Central memory CD8-positive, alpha-beta T cell (primary cell): ENCODE measurements around the gene MAGOH.
"Not testable (repeated sequence)": the region's sequence is repeated elsewhere in the genome, so short reads cannot be mapped to it uniquely, and the experiment has no call there.

ENCODE experiments used
- ATAC-seq: fragments of 150-1000 bp; cut with Tn5 transposase; replicated peaks from 2 replicates; pipeline ENCODE4 v1.10.0; 2022; ENCODE audit warnings: mild to moderate bottlenecking, moderate FRiP score, moderate number of reproducible peaks; ENCODE audit not compliant: poor library complexity, severe bottlenecking; ENCODE audit errors: extremely low read depth
- DNase-seq, 2 donors: peaks; one replicate each; pipeline ENCODE4 v3.0.0; 2021; ENCODE audit warnings: low spot score in 2 of 2
- H3K27ac Mint-ChIP-seq: one replicate; pipeline ENCODE4 v1.8.0; 2022; ENCODE audit warnings: low read depth, mild to moderate bottlenecking, moderate library complexity, mixed read lengths
- H3K27me3 Mint-ChIP-seq: one replicate; pipeline ENCODE4 v1.8.0; 2022; ENCODE audit warnings: mixed read lengths
- H3K36me3 Mint-ChIP-seq: one replicate; pipeline ENCODE4 v1.8.0; 2022; ENCODE audit warnings: mild to moderate bottlenecking, moderate library complexity, mixed read lengths; ENCODE audit not compliant: insufficient read depth
- H3K4me1 Mint-ChIP-seq: one replicate; pipeline ENCODE4 v1.8.0; 2022; ENCODE audit warnings: mixed read lengths
- H3K4me3 Mint-ChIP-seq: one replicate; pipeline ENCODE4 v1.8.0; 2022; ENCODE audit warnings: mild to moderate bottlenecking, moderate library complexity, mixed read lengths
- H3K9me3 Mint-ChIP-seq: one replicate; pipeline ENCODE4 v1.8.0; 2022; ENCODE audit warnings: mixed read lengths

The MAGOH gene

GRCh38 chr1:53238197-53239155 lies at the start of gene MAGOH:
MAGOH (minus strand) TSS chr1:53238518; CDS start chr1:53238448, 70 bp downstream.
- Mint-ChIP-seq H3K36me3 (peaks cover 29% of the 10 kb centered on the region), H3K4me1 (peaks cover 29% of the 10 kb centered on the region), H3K9me3 (no peaks in the 10 kb centered on the region), H3K27ac (peak within 1 kb of the TSS; percentile 98), H3K27me3 (no peaks in the 10 kb centered on the region), H3K4me3 (peak within 1 kb of the TSS; percentile 100)
- DNase-seq, result peak; percentile 92 to 94
- peak; percentile 98 for ATAC-seq

- Mint-ChIP-seq H3K27me3 (no peaks in the 10 kb centered on the region), H3K4me1 (peaks cover 12% of the 10 kb centered on the region), H3K27ac (peak overlapping the region; percentile 60), H3K4me3 (no peak overlapping the region), H3K36me3 (peaks cover 6% of the 10 kb centered on the region), H3K9me3 (no peaks in the 10 kb centered on the region)
- DNase-seq, result no peak
- ATAC-seq, result no peak
Observed at GRCh38 chr1:53286955-53287354, 48.6 kb upstream of the MAGOH start.

- Mint-ChIP-seq H3K9me3 (no peaks in the 10 kb centered on the region), H3K4me1 (peaks cover 12% of the 10 kb centered on the region), H3K4me3 (no peak overlapping the region), H3K36me3 (peaks cover 4% of the 10 kb centered on the region), H3K27ac (peak overlapping the region; percentile 60), H3K27me3 (no peaks in the 10 kb centered on the region)
- no peak for DNase-seq
- no peak for ATAC-seq
Observed at GRCh38 chr1:53285969-53286760, 47.8 kb upstream of the MAGOH start.

GRCh38 chr1:53285546-53285945 lies 47.2 kb upstream of the MAGOH start:
- Mint-ChIP-seq H3K4me3 (no peak overlapping the region), H3K27me3 (no peaks in the 10 kb centered on the region), H3K9me3 (no peaks in the 10 kb centered on the region), H3K36me3 (peaks cover 4% of the 10 kb centered on the region), H3K27ac (no peak overlapping the region), H3K4me1 (peaks cover 12% of the 10 kb centered on the region)
- ATAC-seq (no peak), DNase-seq (no peak)

GRCh38 chr1:53284224-53285020 lies 46.1 kb upstream of the MAGOH start:
- no peak overlapping the region for H3K27ac Mint-ChIP-seq
- no peaks in the 10 kb centered on the region for H3K9me3 Mint-ChIP-seq
- peaks cover 2% of the 10 kb centered on the region for H3K36me3 Mint-ChIP-seq
- H3K4me3 Mint-ChIP-seq, result no peak overlapping the region
- H3K4me1 Mint-ChIP-seq, result peaks cover 12% of the 10 kb centered on the region
- DNase-seq (no peak), ATAC-seq (no peak)
- no peaks in the 10 kb centered on the region for H3K27me3 Mint-ChIP-seq

- H3K27ac Mint-ChIP-seq, H3K9me3 Mint-ChIP-seq: not testable (repeated sequence)
- peaks cover 14% of the 10 kb centered on the region for H3K4me1 Mint-ChIP-seq
Observed at GRCh38 chr1:53283156-53283555, 44.8 kb upstream of the MAGOH start.

GRCh38 chr1:53281133-53281532 lies 42.8 kb upstream of the MAGOH start:
- H3K9me3 Mint-ChIP-seq, result no peaks in the 10 kb centered on the region
- no peak overlapping the region for H3K4me3 Mint-ChIP-seq
- H3K36me3 Mint-ChIP-seq, result peaks cover 7% of the 10 kb centered on the region
- no peak for DNase-seq
- ATAC-seq, result no peak
- peak overlapping the region; percentile 29 for H3K27ac Mint-ChIP-seq
- no peaks in the 10 kb centered on the region for H3K27me3 Mint-ChIP-seq
- peaks cover 5% of the 10 kb centered on the region for H3K4me1 Mint-ChIP-seq

More at GRCh38 chr1:53283156-53283555, 44.8 kb upstream of the MAGOH start:
- H3K27me3 Mint-ChIP-seq, H3K36me3 Mint-ChIP-seq, DNase-seq, ATAC-seq, H3K4me3 Mint-ChIP-seq: not testable (repeated sequence)

- Mint-ChIP-seq H3K36me3 (peaks cover 8% of the 10 kb centered on the region), H3K27ac (peak overlapping the region; percentile 29), H3K9me3 (no peaks in the 10 kb centered on the region), H3K4me3 (no peak overlapping the region), H3K4me1 (peaks cover 5% of the 10 kb centered on the region), H3K27me3 (no peaks in the 10 kb centered on the region)
- DNase-seq (no peak), ATAC-seq (no peak)
Observed at GRCh38 chr1:53280496-53280895, 42.2 kb upstream of the MAGOH start.

- ATAC-seq, result no peak
- peaks cover 8% of the 10 kb centered on the region for H3K36me3 Mint-ChIP-seq
- H3K4me3 Mint-ChIP-seq, result no peak overlapping the region
Observed at GRCh38 chr1:53279296-53280200, 41.2 kb upstream of the MAGOH start.

GRCh38 chr1:53278298-53278725 lies 40.0 kb upstream of the MAGOH start:
- peaks cover 8% of the 10 kb centered on the region for H3K36me3 Mint-ChIP-seq
- peak; percentile 40 for ATAC-seq
- H3K4me3 Mint-ChIP-seq, result no peak overlapping the region
- peak; percentile 62 to 73 for DNase-seq
- no peaks in the 10 kb centered on the region for H3K27me3 Mint-ChIP-seq
- no peak overlapping the region for H3K27ac Mint-ChIP-seq
- peaks cover 5% of the 10 kb centered on the region for H3K4me1 Mint-ChIP-seq
- H3K9me3 Mint-ChIP-seq, result no peaks in the 10 kb centered on the region

More at GRCh38 chr1:53279296-53280200, 41.2 kb upstream of the MAGOH start:
- Mint-ChIP-seq H3K4me1 (peaks cover 5% of the 10 kb centered on the region), H3K9me3 (no peaks in the 10 kb centered on the region), H3K27ac (no peak overlapping the region), H3K27me3 (no peaks in the 10 kb centered on the region)
- no peak for DNase-seq

GRCh38 chr1:53277326-53277725 lies 39.0 kb upstream of the MAGOH start:
- DNase-seq (no peak), ATAC-seq (no peak)
- peaks cover 8% of the 10 kb centered on the region for H3K36me3 Mint-ChIP-seq
- H3K4me3 Mint-ChIP-seq, result no peak overlapping the region
- no peak overlapping the region for H3K27ac Mint-ChIP-seq
- no peaks in the 10 kb centered on the region for H3K27me3 Mint-ChIP-seq
- H3K9me3 Mint-ChIP-seq, result no peaks in the 10 kb centered on the region
- H3K4me1 Mint-ChIP-seq, result peaks cover 5% of the 10 kb centered on the region
